GM23248 (cell line): ENCODE data around the gene FDXR. TPM values are rescaled to one million over a fixed set of nuclear protein-coding genes. Genes with fewer than 3 reads are reported as not detected.
"Not testable (repeated sequence)": the region's sequence is repeated elsewhere in the genome, so short reads cannot be mapped to it uniquely, and the experiment has no call there.

Source experiments
- DNase-seq: peaks from one replicate; pipeline ENCODE4 v3.0.0-alpha.2; 2015
- H2AFZ ChIP-seq: fragments of 200-600 bp; sonication (generic); 2 replicates; pipeline ENCODE4 v1.6.1; 2016; ENCODE audit warnings: antibody characterized with exemption
- H3F3A ChIP-seq: fragments of 200-600 bp; sonication (generic); 2 replicates; pipeline ENCODE4 v1.6.1; 2016; ENCODE audit warnings: mild to moderate bottlenecking, antibody characterized with exemption, mixed run types; ENCODE audit not compliant: insufficient read depth
- H3K27ac ChIP-seq: fragments of 200-600 bp; sonication (generic); 2 replicates; pipeline ENCODE4 v1.5.1; 2016; ENCODE audit warnings: mild to moderate bottlenecking
- H3K27me3 ChIP-seq: fragments of 200-600 bp; sonication (generic); replicated peaks from 2 replicates; pipeline ENCODE4 v1.6.1; 2016; ENCODE audit warnings: mild to moderate bottlenecking; ENCODE audit not compliant: insufficient read depth
- H3K36me3 ChIP-seq: fragments of 200-600 bp; sonication (generic); 2 replicates; pipeline ENCODE4 v1.6.1; 2016; ENCODE audit warnings: low read depth, mild to moderate bottlenecking
- H3K4me1 ChIP-seq: fragments of 200-600 bp; sonication (generic); 2 replicates; pipeline ENCODE4 v1.6.1; 2016; ENCODE audit warnings: mild to moderate bottlenecking; ENCODE audit not compliant: insufficient read depth
- H3K4me2 ChIP-seq: fragments of 200-600 bp; sonication (generic); one replicate; pipeline ENCODE4 v1.6.1; 2016; ENCODE audit warnings: mild to moderate bottlenecking; ENCODE audit not compliant: unreplicated experiment
- H3K4me3 ChIP-seq: fragments of 200-600 bp; sonication (generic); 2 replicates; pipeline ENCODE4 v1.5.1; 2016; ENCODE audit warnings: mild to moderate bottlenecking
- H3K79me2 ChIP-seq: fragments of 200-600 bp; sonication (generic); 2 replicates; pipeline ENCODE4 v1.6.1; 2016; ENCODE audit warnings: mild to moderate bottlenecking; ENCODE audit not compliant: insufficient read depth
- H3K9ac ChIP-seq: fragments of 200-600 bp; sonication (generic); 2 replicates; pipeline ENCODE4 v1.6.1; 2016; ENCODE audit warnings: mild to moderate bottlenecking
- H3K9me2 ChIP-seq: fragments of 200-600 bp; sonication (generic); 2 replicates; pipeline ENCODE4 v1.6.1; 2016; ENCODE audit warnings: mixed run types, mild to moderate bottlenecking, moderate library complexity; ENCODE audit not compliant: insufficient read depth
- H3K9me3 ChIP-seq: fragments of 200-600 bp; sonication (generic); one replicate; pipeline ENCODE4 v1.6.1; 2017; ENCODE audit warnings: low read depth
- H4K20me1 ChIP-seq: fragments of 200-600 bp; sonication (generic); 2 replicates; pipeline ENCODE4 v1.6.0; 2016; ENCODE audit not compliant: insufficient read depth
- EZH2 ChIP-seq: fragments of 200-600 bp; sonication (generic); IDR thresholded peaks from 2 replicates; pipeline ENCODE4 v1.6.1; 2018; ENCODE audit warnings: antibody characterized with exemption, mild to moderate bottlenecking; ENCODE audit not compliant: insufficient read depth, poor library complexity, severe bottlenecking
- EZH2phosphoT487 ChIP-seq: fragments of 200-600 bp; sonication (generic); IDR thresholded peaks from 2 replicates; pipeline ENCODE4 v1.6.1; 2018; ENCODE audit warnings: antibody characterized with exemption, moderate library complexity, mild to moderate bottlenecking, low read depth; ENCODE audit not compliant: insufficient read depth
- WGBS, 2 experiments: methylation state at CpG; one replicate each; pipeline ENCODE4 v1.1.6; 2015 to 2017; ENCODE audit warnings: low lambda C conversion rate in 2 of 2, low coverage in 1 of 2; ENCODE audit errors: missing lambda C conversion rate in 2 of 2; 5-methylcytosine and 5-hydroxymethylcytosine counted together
- in situ Hi-C: fragments of 300-500 bp; cut with MboI; formaldehyde crosslinking; loops from 2 replicates; pipeline ENCODE4 v1.15.0; 2020
- polyA plus RNA-seq: library from polyadenylated mRNA; unstranded; fragments of >200 nt; fragmentation: Nextera tagmentation; extraction: Ambion mirVana; gene quantifications from 2 replicates; pipeline ENCODE4 v1.2.1, GENCODE V29; 2016
- total RNA-seq: library from RNA; depleted of rRNA; stranded (reverse); fragments of >200 nt; shearing (Covaris generic); gene quantifications from 2 replicates; pipeline ENCODE4 v1.2.3, GENCODE V29; 2014

FDXR gene
- total and polyA plus RNA-seq, 2 experiments from 2014 or later = 15.3 to 19.0 TPM

- Histone ChIP-seq H3K79me2 (no peaks in the 10 kb centered on the region), H3K36me3 (no peaks in the 10 kb centered on the region), H3K4me1 (no peaks in the 10 kb centered on the region), H3K9ac (no peak overlapping the region), H3K9me3 (no peaks in the 10 kb centered on the region), H3K27ac (no peak overlapping the region), H3K9me2 (no peaks in the 10 kb centered on the region), H3K4me3 (no peak overlapping the region), H3K4me2 (no peak overlapping the region), H4K20me1 (no peaks in the 10 kb centered on the region), H3F3A (no peaks in the 10 kb centered on the region), H3K27me3 (peaks cover 12% of the 10 kb centered on the region; the same call in 1 of the 2 replicates), H2AFZ (no peak overlapping the region)
- in situ Hi-C loops = no loop called here
- no peak for DNase-seq
- 82 to 84% methylated on average over 23 to 34 of the region's 34 CpGs for WGBS, 2 experiments
- TF ChIP-seq EZH2phosphoT487 = no peak
- TF ChIP-seq EZH2 = no peak
These were observed 34.2 kb upstream of the FDXR start for GRCh38 chr17:74907012-74907411.

- H3K9me2 ChIP-seq, in situ Hi-C loops, H3K4me3 ChIP-seq, DNase-seq, H3K9me3 ChIP-seq, H3K27ac ChIP-seq, H3F3A ChIP-seq, H3K79me2 ChIP-seq, H3K9ac ChIP-seq, H4K20me1 ChIP-seq, H3K4me1 ChIP-seq, H2AFZ ChIP-seq, H3K36me3 ChIP-seq, H3K4me2 ChIP-seq: not testable (repeated sequence)
- 48 to 55% methylated on average over 6 of the region's 6 CpGs for WGBS, 2 experiments
- H3K27me3 ChIP-seq = peaks cover 19% of the 10 kb centered on the region; the same call in 1 of the 2 replicates
These were observed 33.5 kb upstream of the FDXR start for GRCh38 chr17:74906214-74906793.

- no peak overlapping the region for H3K4me3 ChIP-seq
- H3K9me3 ChIP-seq = no peaks in the 10 kb centered on the region
- no peak overlapping the region for H3K4me2 ChIP-seq
- H3K79me2 ChIP-seq = no peaks in the 10 kb centered on the region
- in situ Hi-C loops = no loop called here
- H3K9ac ChIP-seq = no peak overlapping the region
- no peaks in the 10 kb centered on the region for H3K9me2 ChIP-seq
- TF ChIP-seq EZH2 (no peak), EZH2phosphoT487 (no peak)
- no peak overlapping the region for H3K27ac ChIP-seq
- H3F3A ChIP-seq = no peaks in the 10 kb centered on the region
- H3K36me3 ChIP-seq = no peaks in the 10 kb centered on the region
- no peaks in the 10 kb centered on the region for H4K20me1 ChIP-seq
- no peak overlapping the region for H2AFZ ChIP-seq
- H3K27me3 ChIP-seq = peaks cover 21% of the 10 kb centered on the region; the same call in 1 of the 2 replicates
- no peaks in the 10 kb centered on the region for H3K4me1 ChIP-seq
- WGBS, 2 experiments = 48 to 58% methylated on average over 7 of the region's 7 CpGs
- DNase-seq = no peak
These were observed 32.1 kb upstream of the FDXR start for GRCh38 chr17:74904687-74905409.

- H3K4me2 ChIP-seq = no peak overlapping the region
- H2AFZ ChIP-seq = no peak overlapping the region
- no peaks in the 10 kb centered on the region for H3K36me3 ChIP-seq
- H3K9me3 ChIP-seq = no peaks in the 10 kb centered on the region
- no peaks in the 10 kb centered on the region for H4K20me1 ChIP-seq
- no peaks in the 10 kb centered on the region for H3K4me1 ChIP-seq
- H3K4me3 ChIP-seq = no peak overlapping the region
- H3K79me2 ChIP-seq = no peaks in the 10 kb centered on the region
- no peak for DNase-seq
- no peak overlapping the region for H3K27ac ChIP-seq
- no peaks in the 10 kb centered on the region for H3F3A ChIP-seq
- no peaks in the 10 kb centered on the region for H3K9me2 ChIP-seq
- WGBS, 2 experiments = 47 to 58% methylated on average over 6 of the region's 6 CpGs
- TF ChIP-seq EZH2 = no peak
- no peak for TF ChIP-seq EZH2phosphoT487
- peaks cover 21% of the 10 kb centered on the region; the same call in 1 of the 2 replicates for H3K27me3 ChIP-seq
- in situ Hi-C loops = no loop called here
- no peak overlapping the region for H3K9ac ChIP-seq
These were observed 30.9 kb upstream of the FDXR start for GRCh38 chr17:74903671-74904070.
